Sigmoid colon (tissue), 4 donors: ENCODE results near the gene TCF3.

Experiments used
- CTCF ChIP-seq, 4 experiments: fragments of 450-650 bp in 3 of 4; fragments of 200-600 bp in 1 of 4; IDR thresholded peaks; one replicate each; pipeline ENCODE4 v1.5.1; 2016 to 2019; ENCODE audit warnings: antibody characterized with exemption in 4 of 4, mild to moderate bottlenecking in 3 of 4, moderate library complexity in 2 of 4
- EP300 ChIP-seq, 4 donors: sonication (generic); formaldehyde crosslinking; IDR thresholded peaks; one replicate each; pipeline ENCODE4 v1.6.1; 2017; ENCODE audit warnings: antibody characterized with exemption in 4 of 4
- POLR2A ChIP-seq, 2 donors: fragments of 450-650 bp; IDR thresholded peaks; one replicate each; pipeline ENCODE4 v1.6.1; 2016; ENCODE audit warnings: antibody characterized with exemption in 2 of 2, mild to moderate bottlenecking in 2 of 2, moderate library complexity in 2 of 2
- POLR2AphosphoS5 ChIP-seq, 4 donors: sonication (generic); formaldehyde crosslinking; IDR thresholded peaks; one replicate each; pipeline ENCODE4 v1.6.1; 2017; ENCODE audit warnings: antibody characterized with exemption in 4 of 4

- TF ChIP-seq CTCF (IDR thresholded peaks at IDR 0.05), result no peak
- no peak for TF ChIP-seq POLR2A (IDR thresholded peaks at IDR 0.05)
- no peak for TF ChIP-seq POLR2AphosphoS5 (IDR thresholded peaks at IDR 0.05)
- TF ChIP-seq EP300 (IDR thresholded peaks at IDR 0.05), result no peak
These were observed 6.6 kb upstream of the TCF3 start for GRCh38 chr19:1659084-1659427.
